Measurements from ENCODE around the gene AMPD2.
A peak's percentile ranks its signal among the peaks of the same experiment; 100 is the strongest.

The AMPD2 gene

GRCh38 chr1:109619576-109620400 lies at the start of gene AMPD2, which contains the start of gene GNAT2:
AMPD2 (plus strand) TSS chr1:109619837; CDS start chr1:109621176, 1,339 bp downstream.
GNAT2 (minus strand) TSS chr1:109619616; CDS start chr1:109612870, 6,746 bp downstream.
- no peaks in the 10 kb centered on the region for H3K36me3 ChIP-seq (ENCODE audit: low read length)
- H3K9me2 ChIP-seq (replicated peaks; ENCODE audit: insufficient read depth, low read length): no peaks in the 10 kb centered on the region
- no peaks in the 10 kb centered on the region for H4K20me1 ChIP-seq (ENCODE audit: low read depth, low read length)
- peak within 1 kb of the TSS; percentile 89 for H2AFZ ChIP-seq (ENCODE audit: low read depth, low read length, severe bottlenecking)
- H3K27me3 ChIP-seq (ENCODE audit: low read length): no peaks in the 10 kb centered on the region
- H3K9me3 ChIP-seq (ENCODE audit: insufficient read depth, low read length): no peaks in the 10 kb centered on the region
- peak within 1 kb of the TSS; percentile 79 for H3K4me3 ChIP-seq (ENCODE audit: insufficient read depth, low read length, poor library complexity, severe bottlenecking)
- H3K27ac ChIP-seq (ENCODE audit: low read depth, low read length): peak within 1 kb of the TSS; percentile 42
- H3K4me2 ChIP-seq (ENCODE audit: low read depth, low read length, poor library complexity, severe bottlenecking): peak within 1 kb of the TSS; percentile 85
- H3K79me2 ChIP-seq (ENCODE audit: insufficient read depth, low read length): peaks cover 25% of the 10 kb centered on the region; the same call in 1 of the 2 replicates
- TF ChIP-seq, protein P1, sequence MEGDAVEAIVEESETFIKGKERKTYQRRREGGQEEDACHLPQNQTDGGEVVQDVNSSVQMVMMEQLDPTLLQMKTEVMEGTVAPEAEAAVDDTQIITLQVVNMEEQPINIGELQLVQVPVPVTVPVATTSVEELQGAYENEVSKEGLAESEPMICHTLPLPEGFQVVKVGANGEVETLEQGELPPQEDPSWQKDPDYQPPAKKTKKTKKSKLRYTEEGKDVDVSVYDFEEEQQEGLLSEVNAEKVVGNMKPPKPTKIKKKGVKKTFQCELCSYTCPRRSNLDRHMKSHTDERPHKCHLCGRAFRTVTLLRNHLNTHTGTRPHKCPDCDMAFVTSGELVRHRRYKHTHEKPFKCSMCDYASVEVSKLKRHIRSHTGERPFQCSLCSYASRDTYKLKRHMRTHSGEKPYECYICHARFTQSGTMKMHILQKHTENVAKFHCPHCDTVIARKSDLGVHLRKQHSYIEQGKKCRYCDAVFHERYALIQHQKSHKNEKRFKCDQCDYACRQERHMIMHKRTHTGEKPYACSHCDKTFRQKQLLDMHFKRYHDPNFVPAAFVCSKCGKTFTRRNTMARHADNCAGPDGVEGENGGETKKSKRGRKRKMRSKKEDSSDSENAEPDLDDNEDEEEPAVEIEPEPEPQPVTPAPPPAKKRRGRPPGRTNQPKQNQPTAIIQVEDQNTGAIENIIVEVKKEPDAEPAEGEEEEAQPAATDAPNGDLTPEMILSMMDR (IDR thresholded peaks at IDR 0.05; ENCODE audit: insufficient read depth, low read length, poor library complexity, severe bottlenecking): no peak
- no peak for TF ChIP-seq EZH2phosphoT487 (conservative IDR thresholded peaks at IDR 0.05; ENCODE audit: low read length)
- H3K9ac ChIP-seq (ENCODE audit: low read length): peak within 1 kb of the TSS; percentile 77
- peaks cover 17% of the 10 kb centered on the region for H3F3A ChIP-seq (ENCODE audit: insufficient read depth)

GRCh38 chr1:109570414-109570813 lies 49.2 kb upstream of the AMPD2 start:
- no peak overlapping the region for H3K27ac ChIP-seq (ENCODE audit: low read depth, low read length)

DNA sequence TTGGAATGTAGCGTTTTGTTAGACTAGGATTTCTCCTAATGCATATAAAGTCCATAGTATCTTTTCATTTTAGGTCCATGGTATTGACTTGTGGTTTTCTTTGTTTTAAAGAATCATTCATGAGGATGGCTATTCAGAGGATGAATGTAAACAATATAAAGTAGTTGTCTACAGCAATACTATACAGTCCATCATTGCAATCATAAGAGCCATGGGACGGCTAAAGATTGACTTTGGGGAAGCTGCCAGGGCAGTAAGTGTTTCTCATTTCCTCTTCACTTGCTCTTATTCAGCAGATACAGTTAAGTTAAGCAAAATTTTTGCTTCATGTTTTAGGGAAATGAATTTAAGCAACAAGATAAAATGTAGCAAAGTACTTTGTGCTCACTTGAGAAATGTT lies 45.9 kb upstream of the AMPD2 start:
- peaks cover 5% of the 10 kb centered on the region; the same call in 1 of the 2 replicates for H4K20me1 ChIP-seq (ENCODE audit: low read depth, low read length)
- no peak overlapping the region for H3K27ac ChIP-seq (ENCODE audit: low read depth, low read length)
- H3K9ac ChIP-seq (ENCODE audit: low read length): no peak overlapping the region
- H3K9me3 ChIP-seq (ENCODE audit: insufficient read depth, low read length): no peaks in the 10 kb centered on the region
- no peak overlapping the region for H2AFZ ChIP-seq (ENCODE audit: low read depth, low read length, severe bottlenecking)
- no peak overlapping the region for H3K4me3 ChIP-seq (ENCODE audit: insufficient read depth, low read length, poor library complexity, severe bottlenecking)
- TF ChIP-seq, protein P1 (IDR thresholded peaks at IDR 0.05; ENCODE audit: insufficient read depth, low read length, poor library complexity, severe bottlenecking): no peak
- TF ChIP-seq EZH2phosphoT487 (conservative IDR thresholded peaks at IDR 0.05; ENCODE audit: low read length): no peak
- H3K9me2 ChIP-seq (replicated peaks; ENCODE audit: insufficient read depth, low read length): no peaks in the 10 kb centered on the region
- H3K27me3 ChIP-seq (ENCODE audit: low read length): no peaks in the 10 kb centered on the region
- H3K4me2 ChIP-seq (ENCODE audit: low read depth, low read length, poor library complexity, severe bottlenecking): no peak overlapping the region
- peaks cover 8% of the 10 kb centered on the region; the same call in 1 of the 2 replicates for H3F3A ChIP-seq (ENCODE audit: insufficient read depth)
- peaks cover 51% of the 10 kb centered on the region for H3K79me2 ChIP-seq (ENCODE audit: insufficient read depth, low read length)
- H3K36me3 ChIP-seq (ENCODE audit: low read length): no peaks in the 10 kb centered on the region; the same call in 1 of the 2 replicates

More at GRCh38 chr1:109570414-109570813, 49.2 kb upstream of the AMPD2 start:
- Histone ChIP-seq H3K27me3 (ENCODE audit: low read length) (no peaks in the 10 kb centered on the region), H3F3A (ENCODE audit: insufficient read depth) (peaks cover 8% of the 10 kb centered on the region; the same call in 1 of the 2 replicates), H4K20me1 (ENCODE audit: low read depth, low read length) (peaks cover 10% of the 10 kb centered on the region), H2AFZ (ENCODE audit: low read depth, low read length, severe bottlenecking) (no peak overlapping the region), H3K79me2 (ENCODE audit: insufficient read depth, low read length) (peaks cover 85% of the 10 kb centered on the region), H3K36me3 (ENCODE audit: low read length) (no peaks in the 10 kb centered on the region), H3K4me2 (ENCODE audit: low read depth, low read length, poor library complexity, severe bottlenecking) (no peak overlapping the region), H3K9me2 (replicated peaks; ENCODE audit: insufficient read depth, low read length) (no peaks in the 10 kb centered on the region), H3K4me3 (ENCODE audit: insufficient read depth, low read length, poor library complexity, severe bottlenecking) (no peak overlapping the region), H3K9me3 (ENCODE audit: insufficient read depth, low read length) (no peaks in the 10 kb centered on the region), H3K9ac (ENCODE audit: low read length) (no peak overlapping the region)
- no peak for TF ChIP-seq EZH2phosphoT487 (conservative IDR thresholded peaks at IDR 0.05; ENCODE audit: low read length)
- TF ChIP-seq, protein P1 (IDR thresholded peaks at IDR 0.05; ENCODE audit: insufficient read depth, low read length, poor library complexity, severe bottlenecking): no peak

Measured in SU-DHL-6 (cell line).